ENCODE measurements around the gene FAHD1.

DNA sequence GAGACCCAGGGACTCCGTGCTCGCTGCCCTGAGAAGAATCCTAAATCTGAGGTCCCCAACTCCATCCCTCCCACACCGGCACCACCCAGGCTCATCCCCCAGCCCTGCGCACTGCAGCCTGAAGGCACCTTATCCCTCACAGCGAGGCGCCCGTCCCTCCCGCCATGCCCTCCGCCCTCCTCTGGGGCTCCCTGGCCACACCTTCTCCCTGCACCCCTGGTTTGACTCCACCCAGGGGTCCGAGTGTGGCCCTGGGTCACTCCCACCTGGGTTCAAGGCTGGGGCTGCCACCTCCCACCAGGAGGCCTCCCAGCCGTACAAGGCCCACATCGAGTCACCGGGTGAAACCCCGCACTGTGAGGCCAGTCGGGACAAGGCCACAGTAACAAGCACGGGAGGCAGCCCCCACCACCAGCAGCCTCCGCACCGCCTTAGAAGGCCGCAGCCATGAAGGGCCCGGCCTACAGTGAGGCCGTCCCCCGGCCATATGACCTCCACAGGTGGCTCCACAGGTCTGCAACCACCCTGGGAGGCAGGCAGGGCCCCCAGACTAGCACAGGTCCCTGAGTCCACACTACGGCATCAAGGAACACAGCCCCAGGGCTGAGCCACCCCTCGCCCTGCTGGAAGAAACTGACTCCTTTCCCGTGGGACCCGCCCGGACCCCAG lies 8.7 kb upstream of the FAHD1 start:
- TF ChIP-seq SP1 (IDR thresholded peaks at IDR 0.05) (no peak), TARDBP (IDR thresholded peaks at IDR 0.05) (no peak), FOXK2 (IDR thresholded peaks at IDR 0.05) (no peak), ARNT (IDR thresholded peaks at IDR 0.05) (no peak), ELF4 (IDR thresholded peaks at IDR 0.05) (no peak), BHLHE40 (IDR thresholded peaks at IDR 0.05; ENCODE audit: borderline replicate concordance) (no peak), FOXM1 (IDR thresholded peaks at IDR 0.05; ENCODE audit: borderline replicate concordance) (no peak), L3MBTL2 (conservative IDR thresholded peaks at IDR 0.05) (no peak), FOXA1 (IDR thresholded peaks at IDR 0.05) (no peak), HDGF (IDR thresholded peaks at IDR 0.05; ENCODE audit: borderline replicate concordance) (no peak), CTBP1 (IDR thresholded peaks at IDR 0.05; ENCODE audit: borderline replicate concordance) (no peak), NFRKB (IDR thresholded peaks at IDR 0.05) (no peak), SUZ12 (IDR thresholded peaks at IDR 0.05) (no peak)
- TF ChIP-seq, protein P1, sequence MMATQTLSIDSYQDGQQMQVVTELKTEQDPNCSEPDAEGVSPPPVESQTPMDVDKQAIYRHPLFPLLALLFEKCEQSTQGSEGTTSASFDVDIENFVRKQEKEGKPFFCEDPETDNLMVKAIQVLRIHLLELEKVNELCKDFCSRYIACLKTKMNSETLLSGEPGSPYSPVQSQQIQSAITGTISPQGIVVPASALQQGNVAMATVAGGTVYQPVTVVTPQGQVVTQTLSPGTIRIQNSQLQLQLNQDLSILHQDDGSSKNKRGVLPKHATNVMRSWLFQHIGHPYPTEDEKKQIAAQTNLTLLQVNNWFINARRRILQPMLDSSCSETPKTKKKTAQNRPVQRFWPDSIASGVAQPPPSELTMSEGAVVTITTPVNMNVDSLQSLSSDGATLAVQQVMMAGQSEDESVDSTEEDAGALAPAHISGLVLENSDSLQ (IDR thresholded peaks at IDR 0.05) = no peak
